ENCODE measurements around the gene SCNN1A.

DNA sequence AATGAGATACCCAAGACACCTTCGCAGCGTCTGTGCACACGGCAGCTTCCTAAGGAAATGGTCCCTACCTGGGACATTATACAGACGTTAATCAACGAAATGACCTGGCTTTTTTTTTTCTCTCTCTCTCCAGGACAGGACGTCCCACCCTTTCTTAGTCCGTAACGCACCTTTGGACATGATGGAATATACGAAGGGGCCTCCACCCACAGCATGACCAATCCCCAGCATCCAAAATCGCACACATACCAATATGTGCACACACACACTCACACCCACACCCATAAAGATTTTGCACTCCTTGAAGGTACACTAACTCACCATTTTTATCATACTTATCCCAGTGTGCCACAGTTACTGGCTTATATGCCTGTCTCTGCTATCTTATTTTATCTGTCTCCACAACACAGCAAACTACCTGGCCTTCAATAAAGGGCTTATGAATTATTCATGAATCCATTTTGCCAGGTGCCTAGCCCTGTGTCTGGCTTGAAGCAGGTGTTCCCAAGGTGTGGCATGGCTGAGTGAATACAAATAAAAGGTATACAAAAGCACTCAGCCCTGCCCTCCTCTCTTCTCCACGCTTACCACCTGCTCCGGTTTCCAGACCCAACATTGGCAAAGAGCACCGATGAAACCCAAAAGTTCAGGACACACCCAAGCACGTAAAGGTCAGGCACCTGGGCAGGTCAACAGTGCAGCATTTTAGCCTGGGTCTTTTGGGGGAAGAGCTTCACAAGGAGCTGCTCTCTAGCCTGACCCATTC is 2.2 kb downstream of the SCNN1A start:
- TF ChIP-seq, protein P1, sequence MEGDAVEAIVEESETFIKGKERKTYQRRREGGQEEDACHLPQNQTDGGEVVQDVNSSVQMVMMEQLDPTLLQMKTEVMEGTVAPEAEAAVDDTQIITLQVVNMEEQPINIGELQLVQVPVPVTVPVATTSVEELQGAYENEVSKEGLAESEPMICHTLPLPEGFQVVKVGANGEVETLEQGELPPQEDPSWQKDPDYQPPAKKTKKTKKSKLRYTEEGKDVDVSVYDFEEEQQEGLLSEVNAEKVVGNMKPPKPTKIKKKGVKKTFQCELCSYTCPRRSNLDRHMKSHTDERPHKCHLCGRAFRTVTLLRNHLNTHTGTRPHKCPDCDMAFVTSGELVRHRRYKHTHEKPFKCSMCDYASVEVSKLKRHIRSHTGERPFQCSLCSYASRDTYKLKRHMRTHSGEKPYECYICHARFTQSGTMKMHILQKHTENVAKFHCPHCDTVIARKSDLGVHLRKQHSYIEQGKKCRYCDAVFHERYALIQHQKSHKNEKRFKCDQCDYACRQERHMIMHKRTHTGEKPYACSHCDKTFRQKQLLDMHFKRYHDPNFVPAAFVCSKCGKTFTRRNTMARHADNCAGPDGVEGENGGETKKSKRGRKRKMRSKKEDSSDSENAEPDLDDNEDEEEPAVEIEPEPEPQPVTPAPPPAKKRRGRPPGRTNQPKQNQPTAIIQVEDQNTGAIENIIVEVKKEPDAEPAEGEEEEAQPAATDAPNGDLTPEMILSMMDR (IDR thresholded peaks at IDR 0.05) = no peak
- no peak for TF ChIP-seq POLR2A (IDR thresholded peaks at IDR 0.05)
